HG02852 (cell line): ENCODE measurements around the gene RPS25.
"Not testable (repeated sequence)": the region's sequence is repeated elsewhere in the genome, so short reads cannot be mapped to it uniquely, and the experiment has no call there.

Experiments used
- ATAC-seq: cut with Tn5 transposase; IDR thresholded peaks from one replicate; pipeline ENCODE4 v1.9.1; 2021; ENCODE audit warnings: mild to moderate bottlenecking, moderate library complexity; ENCODE audit not compliant: unreplicated experiment

RPS25 gene

GRCh38 chr11:118975771-118976709, 42.1 kb downstream of the RPS25 start:
- no peak for ATAC-seq

GRCh38 chr11:118973985-118974384, 44.2 kb downstream of the RPS25 start:
- no peak for ATAC-seq

- no peak for ATAC-seq
Measured at GRCh38 chr11:118971646-118972045, 46.5 kb downstream of the RPS25 start, which contains the start of gene FOXR1. FOXR1 (plus strand) TSS chr11:118971761; CDS start chr11:118971932, 171 bp downstream.

GRCh38 chr11:118969508-118969907, 48.6 kb downstream of the RPS25 start:
- ATAC-seq: not testable (repeated sequence)
